HUES64 (cell line): Measurements from ENCODE around the gene MRPS2.

Experiments
- H3K27ac ChIP-seq: 2 replicates; pipeline ENCODE4 v1.7.0; 2013; ENCODE audit warnings: low read depth, low read length, inconsistent platforms
- H3K27me3 ChIP-seq: 2 replicates; pipeline ENCODE4 v1.6.1; 2013; ENCODE audit warnings: mild to moderate bottlenecking, low read length; ENCODE audit not compliant: insufficient read depth
- H3K36me3 ChIP-seq: 2 replicates; pipeline ENCODE4 v1.6.1; 2013; ENCODE audit warnings: mild to moderate bottlenecking, low read length; ENCODE audit not compliant: insufficient read depth
- H3K4me1 ChIP-seq: 2 replicates; pipeline ENCODE4 v1.6.1; 2013; ENCODE audit warnings: mild to moderate bottlenecking, low read length, moderate library complexity; ENCODE audit not compliant: insufficient read depth
- H3K4me3 ChIP-seq: 2 replicates; pipeline ENCODE4 v1.5.1; 2013; ENCODE audit warnings: mild to moderate bottlenecking, low read length, moderate library complexity
- H3K9ac ChIP-seq: 2 replicates; pipeline ENCODE4 v1.6.1; 2013; ENCODE audit warnings: mild to moderate bottlenecking, low read depth, low read length
- H3K9me3 ChIP-seq: 2 replicates; pipeline ENCODE4 v1.6.1; 2013; ENCODE audit warnings: low read depth, low read length; ENCODE audit not compliant: insufficient read depth
- WGBS: fragments of 150-250, 120-280 bp; methylation state at CpG from one replicate; pipeline ENCODE4 v1.1.7; 2013; ENCODE audit warnings: missing lambda C conversion rate; 5-methylcytosine and 5-hydroxymethylcytosine counted together

MRPS2 gene

DNA sequence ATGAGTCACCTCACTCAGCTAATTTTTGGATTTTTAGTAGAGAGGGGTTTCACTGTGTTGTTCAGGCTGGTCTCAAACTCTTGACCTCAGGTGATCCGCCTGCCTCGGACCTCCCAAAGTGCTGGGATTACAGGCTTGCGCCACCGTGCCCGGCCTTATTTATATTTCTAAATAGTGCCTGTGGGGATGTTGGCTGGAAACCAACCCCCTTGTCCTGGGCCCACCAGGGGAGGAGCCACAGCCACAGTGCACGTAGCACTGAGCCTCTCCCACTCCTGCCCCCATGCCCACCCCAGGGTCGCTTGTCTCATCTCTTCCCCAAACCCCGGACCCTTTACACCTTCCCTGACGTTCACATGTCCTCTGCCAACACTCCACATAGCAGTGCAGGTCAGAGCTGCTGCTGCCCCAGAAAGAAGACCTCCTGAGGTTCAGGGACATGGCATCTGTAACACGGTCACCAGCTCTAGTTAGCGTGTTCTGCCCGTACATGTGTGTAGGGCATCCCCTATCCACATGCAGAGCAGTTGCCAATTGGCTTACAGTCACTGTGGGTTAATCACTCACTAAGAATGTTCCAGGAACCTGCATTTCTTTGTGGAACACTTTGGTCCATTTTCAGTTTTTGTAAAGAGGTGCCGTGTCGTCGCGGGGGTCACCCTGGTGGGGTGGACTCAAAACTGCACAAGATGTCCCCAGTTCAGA is 10.2 kb upstream of the MRPS2 start:
- H3K36me3 ChIP-seq = peaks cover 38% of the 10 kb centered on the region
- H3K27me3 ChIP-seq = no peaks in the 10 kb centered on the region
- H3K9ac ChIP-seq = no peak overlapping the region
- 91% methylated on average over 16 of the region's 16 CpGs for WGBS
- H3K4me3 ChIP-seq = no peak overlapping the region
- peaks cover 3% of the 10 kb centered on the region; the same call in 1 of the 2 replicates for H3K4me1 ChIP-seq
- H3K27ac ChIP-seq = no peak overlapping the region
- no peaks in the 10 kb centered on the region for H3K9me3 ChIP-seq

DNA sequence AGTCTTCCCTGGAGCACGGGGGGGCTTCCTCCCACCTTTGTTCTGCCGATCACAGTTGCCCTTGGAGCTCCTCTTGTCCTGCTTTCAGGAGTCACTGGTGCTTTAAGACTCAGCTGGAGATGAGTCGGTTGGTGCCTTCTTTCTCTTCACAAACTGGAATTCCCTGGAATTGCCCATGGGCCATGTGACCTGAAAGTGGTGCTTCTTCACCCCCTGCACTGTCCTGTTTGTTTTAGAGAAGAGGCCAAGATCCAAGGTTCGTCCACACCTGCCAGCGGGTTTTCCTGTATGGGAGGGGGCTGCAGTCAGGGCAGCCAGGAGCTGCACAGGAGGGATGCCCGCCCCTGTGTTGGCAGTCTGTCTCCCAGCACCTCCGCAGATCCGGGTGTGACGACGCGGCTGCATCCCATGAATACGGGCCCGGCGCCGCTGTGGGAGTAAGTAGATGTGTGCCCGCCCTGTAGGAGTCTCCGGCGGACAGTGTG is 9.5 kb upstream of the MRPS2 start:
- WGBS = 70% methylated on average over 18 of the region's 18 CpGs
- Histone ChIP-seq H3K9me3 (no peaks in the 10 kb centered on the region), H3K9ac (no peak overlapping the region), H3K27me3 (no peaks in the 10 kb centered on the region), H3K4me3 (no peak overlapping the region), H3K27ac (no peak overlapping the region), H3K4me1 (peaks cover 3% of the 10 kb centered on the region; the same call in 1 of the 2 replicates), H3K36me3 (peaks cover 31% of the 10 kb centered on the region)

DNA sequence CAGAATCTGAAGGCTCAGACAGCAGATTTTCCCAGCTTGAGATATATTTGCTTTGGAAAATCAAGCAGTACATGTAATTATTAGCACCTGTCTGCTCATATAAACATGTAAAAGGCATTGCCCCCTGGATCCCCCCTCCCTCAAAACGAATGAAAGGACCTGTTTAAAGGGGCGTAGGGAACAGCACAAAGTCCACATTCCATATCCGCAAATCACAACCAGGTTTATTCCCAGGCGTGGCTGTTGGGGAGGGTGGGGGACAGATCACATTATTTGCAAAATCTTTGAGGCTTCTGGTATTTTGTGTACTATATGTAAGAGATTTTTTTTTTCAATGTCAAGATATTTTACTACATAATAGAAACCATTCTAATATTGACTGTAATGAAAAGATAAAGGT is 8.7 kb upstream of the MRPS2 start:
- no peak overlapping the region for H3K9ac ChIP-seq
- 71% methylated on average over 2 of the region's 4 CpGs for WGBS
- H3K4me3 ChIP-seq = no peak overlapping the region

DNA sequence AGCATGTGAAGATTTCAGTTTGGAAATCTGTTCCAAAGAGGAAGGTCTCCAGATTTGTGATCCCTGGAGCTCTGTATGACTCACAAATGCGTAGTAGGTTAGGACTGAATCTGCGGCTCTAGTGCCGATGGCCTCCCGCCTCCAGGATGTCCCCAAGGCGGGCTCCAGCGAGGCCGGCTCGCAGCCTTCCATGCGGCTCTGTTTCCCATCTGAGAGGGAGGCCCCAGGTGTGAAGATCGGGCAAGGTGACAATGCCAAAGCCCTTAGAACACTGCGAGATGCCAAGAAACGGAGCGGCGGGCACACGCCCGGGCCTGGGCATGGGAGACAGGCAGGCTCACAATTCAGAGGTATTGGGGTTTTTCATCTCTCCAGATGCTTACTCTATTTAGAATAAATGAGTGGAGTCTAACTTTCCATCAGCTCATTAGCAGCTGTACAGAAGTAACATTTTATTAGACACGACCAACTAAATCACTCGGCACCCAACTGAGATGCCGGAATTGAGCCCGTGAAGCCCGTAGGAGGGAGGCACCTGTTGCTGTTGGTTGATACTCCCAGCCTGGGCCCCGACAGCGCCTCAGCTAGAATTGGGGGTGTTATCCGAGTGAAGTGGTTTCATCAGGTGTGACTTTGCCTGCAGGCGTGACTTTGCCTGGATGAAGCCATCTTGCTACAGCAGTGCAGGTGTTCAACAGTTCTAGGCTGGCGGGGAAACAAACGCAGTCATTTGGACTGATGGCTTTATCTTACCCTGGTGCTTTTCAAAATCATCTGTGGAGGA is 7.4 kb upstream of the MRPS2 start:
- H3K27ac ChIP-seq = no peak overlapping the region
- H3K9me3 ChIP-seq = no peaks in the 10 kb centered on the region
- H3K27me3 ChIP-seq = no peaks in the 10 kb centered on the region
- H3K4me1 ChIP-seq = peaks cover 3% of the 10 kb centered on the region; the same call in 1 of the 2 replicates
- WGBS = 92% methylated on average over 25 of the region's 27 CpGs
- H3K4me3 ChIP-seq = no peak overlapping the region
- peaks cover 11% of the 10 kb centered on the region for H3K36me3 ChIP-seq
- no peak overlapping the region for H3K9ac ChIP-seq

More for the DNA sequence above, 8.7 kb upstream of the MRPS2 start:
- Histone ChIP-seq H3K27me3 (no peaks in the 10 kb centered on the region), H3K36me3 (peaks cover 23% of the 10 kb centered on the region), H3K4me1 (peaks cover 3% of the 10 kb centered on the region; the same call in 1 of the 2 replicates), H3K27ac (no peak overlapping the region), H3K9me3 (no peaks in the 10 kb centered on the region)

DNA sequence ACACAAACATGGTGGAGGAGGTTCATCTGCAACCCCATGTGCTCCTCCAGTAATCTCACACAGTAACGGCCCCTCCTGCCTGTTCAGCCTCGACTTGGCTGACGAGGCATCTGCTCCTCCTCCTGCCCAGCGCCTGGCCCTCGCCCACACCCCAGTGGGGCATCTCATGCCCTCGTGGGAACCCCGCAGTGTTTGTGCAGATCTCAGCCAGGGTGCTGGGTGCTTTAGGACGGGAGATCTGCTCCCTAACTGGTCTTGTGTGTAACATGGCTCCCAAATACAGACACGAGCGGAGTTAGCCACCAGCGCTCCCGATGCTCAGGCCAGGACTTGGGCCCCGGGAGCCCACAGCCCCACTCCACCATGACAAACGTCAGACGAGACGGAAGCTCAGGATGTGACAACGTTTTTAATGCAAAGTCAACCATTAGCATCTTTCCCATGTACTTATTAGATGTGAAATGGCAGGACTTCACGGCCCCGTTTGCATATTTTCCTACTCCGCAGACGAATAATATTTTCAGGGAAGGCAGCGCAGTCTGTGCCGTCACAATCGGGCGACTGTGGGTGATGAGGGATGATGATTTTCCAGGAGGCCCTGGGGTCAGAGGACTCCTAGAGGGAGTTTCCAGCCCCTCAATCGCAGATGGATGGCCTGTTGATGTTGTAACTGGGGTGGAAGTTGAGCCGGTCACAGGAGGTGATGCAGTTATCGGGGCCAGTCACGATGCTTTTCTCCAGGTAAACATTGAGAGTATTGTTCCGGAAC is 5.5 kb upstream of the MRPS2 start:
- Histone ChIP-seq H3K9ac (no peak overlapping the region), H3K9me3 (no peaks in the 10 kb centered on the region), H3K4me3 (no peak overlapping the region), H3K27me3 (0 out of 2 replicates have a peak, but pooled peaks cover 7% of the 10 kb centered on the region), H3K36me3 (no peaks in the 10 kb centered on the region), H3K27ac (no peak overlapping the region), H3K4me1 (peaks cover 3% of the 10 kb centered on the region; the same call in 1 of the 2 replicates)
- 90% methylated on average over 30 of the region's 30 CpGs for WGBS

DNA sequence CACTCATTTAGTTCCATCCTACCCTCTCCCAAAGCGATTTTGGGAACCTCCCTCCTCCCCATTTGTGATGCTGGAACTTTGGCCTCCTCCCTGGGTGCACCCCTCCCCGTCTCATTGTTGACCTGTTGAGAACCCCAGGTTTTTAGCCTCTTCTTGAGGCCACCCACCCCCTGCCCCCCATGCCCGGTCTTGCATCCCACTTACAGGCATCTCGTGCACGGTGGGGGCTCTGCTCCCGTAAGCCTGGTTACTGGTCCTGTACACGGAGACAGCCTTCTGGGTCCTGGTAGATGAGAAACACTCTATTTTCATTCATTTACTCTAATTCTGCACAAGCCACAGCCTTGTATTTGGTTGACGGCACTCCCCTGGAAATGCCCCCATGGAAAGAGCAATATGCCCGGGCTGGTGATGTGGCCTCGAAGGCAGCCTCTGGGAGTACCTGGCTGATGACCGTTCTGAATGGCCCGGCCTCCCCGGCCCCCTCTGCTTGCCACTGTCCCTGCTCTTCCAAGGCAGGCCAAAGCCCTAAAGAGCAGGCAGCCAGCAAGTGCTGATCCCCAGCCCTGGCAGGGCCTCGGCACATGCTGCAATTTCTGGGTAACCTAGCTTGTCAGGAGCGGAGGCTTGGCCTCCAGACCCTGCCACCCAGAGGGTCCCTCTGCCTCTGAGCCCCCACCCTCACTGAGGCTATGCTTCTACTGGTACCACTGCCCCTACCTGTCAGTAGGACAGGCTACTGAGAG is 1.9 kb upstream of the MRPS2 start:
- Histone ChIP-seq H3K9ac (no peak overlapping the region), H3K27ac (no peak overlapping the region), H3K27me3 (0 out of 2 replicates have a peak, but pooled peaks cover 7% of the 10 kb centered on the region), H3K36me3 (peaks cover 21% of the 10 kb centered on the region), H3K4me3 (peak overlapping the region; percentile 97), H3K4me1 (0 out of 2 replicates have a peak, but pooled peaks cover 8% of the 10 kb centered on the region), H3K9me3 (no peaks in the 10 kb centered on the region)
- WGBS = 92% methylated on average over 15 of the region's 15 CpGs

DNA sequence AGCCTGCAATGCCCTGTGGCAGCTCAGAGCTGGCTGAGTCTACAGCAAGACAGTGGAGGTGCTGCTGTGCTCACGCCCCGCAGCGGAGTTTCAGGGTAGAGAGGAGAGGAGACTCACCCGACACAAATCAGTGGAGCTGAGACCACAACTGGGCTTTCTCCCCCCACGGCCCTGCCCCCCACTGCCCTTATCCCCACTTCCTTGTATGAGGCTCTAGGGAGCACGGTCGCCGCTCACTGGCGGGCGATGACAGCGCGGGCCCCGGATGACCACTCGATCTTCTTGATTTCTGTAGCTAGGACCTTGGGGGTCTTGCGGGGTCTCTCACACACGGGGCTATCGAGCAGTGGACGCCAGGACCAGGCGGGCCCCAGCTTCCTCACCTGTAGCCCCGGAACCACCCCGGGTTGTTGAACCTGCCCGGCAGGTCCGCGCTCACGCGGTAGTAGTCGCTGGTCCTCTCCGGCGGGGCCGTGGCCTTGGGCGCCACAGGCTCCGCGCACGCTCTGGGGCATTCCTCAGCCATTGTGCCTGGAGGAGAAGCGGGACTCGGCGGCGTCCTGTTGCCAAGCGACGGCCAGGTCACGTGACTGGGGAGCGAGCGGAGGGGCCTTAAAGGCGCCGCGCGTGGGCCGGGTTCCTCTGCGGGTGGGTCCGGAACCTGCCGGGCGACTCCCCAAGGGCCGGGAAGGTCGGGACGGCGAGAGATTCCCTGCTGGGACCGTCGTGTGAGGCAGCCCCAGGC is 984 bp upstream of the MRPS2 start:
- H3K36me3 ChIP-seq = peaks cover 30% of the 10 kb centered on the region
- H3K27me3 ChIP-seq = 0 out of 2 replicates have a peak, but pooled peaks cover 7% of the 10 kb centered on the region
- H3K27ac ChIP-seq = no peak overlapping the region
- peak overlapping the region; percentile 97 for H3K4me3 ChIP-seq
- no peaks in the 10 kb centered on the region for H3K9me3 ChIP-seq
- 0 out of 2 replicates have a peak, but pooled peaks cover 8% of the 10 kb centered on the region for H3K4me1 ChIP-seq
- under 1% methylated on average over 58 of the region's 58 CpGs for WGBS
- H3K9ac ChIP-seq = peak overlapping the region; percentile 65

DNA sequence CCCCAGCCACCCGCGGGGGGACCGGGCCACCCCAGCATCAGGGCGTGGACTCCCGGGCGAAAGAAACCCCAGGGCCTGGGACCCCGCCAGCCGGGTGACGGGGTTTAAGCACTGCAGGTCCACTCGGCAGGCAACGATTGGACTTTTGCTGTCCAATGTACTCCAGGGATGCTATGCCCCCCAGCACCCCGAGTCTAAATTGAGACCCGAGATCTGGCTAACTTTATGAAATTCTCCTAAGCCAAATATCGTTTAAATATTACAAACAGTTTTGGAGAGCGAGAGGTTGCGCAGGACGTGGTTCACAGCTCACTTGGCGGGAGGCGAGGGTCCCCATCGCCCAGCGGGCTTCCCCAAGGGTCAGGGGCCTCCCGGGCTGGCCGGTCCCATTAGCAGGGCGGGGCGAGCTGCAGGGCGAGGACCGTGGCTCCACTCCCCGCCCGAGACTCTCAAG is 384 bp upstream of the MRPS2 start:
- under 1% methylated on average over 29 of the region's 29 CpGs for WGBS
- peak overlapping the region; percentile 42; the same call in 1 of the 2 replicates for H3K9ac ChIP-seq

DNA sequence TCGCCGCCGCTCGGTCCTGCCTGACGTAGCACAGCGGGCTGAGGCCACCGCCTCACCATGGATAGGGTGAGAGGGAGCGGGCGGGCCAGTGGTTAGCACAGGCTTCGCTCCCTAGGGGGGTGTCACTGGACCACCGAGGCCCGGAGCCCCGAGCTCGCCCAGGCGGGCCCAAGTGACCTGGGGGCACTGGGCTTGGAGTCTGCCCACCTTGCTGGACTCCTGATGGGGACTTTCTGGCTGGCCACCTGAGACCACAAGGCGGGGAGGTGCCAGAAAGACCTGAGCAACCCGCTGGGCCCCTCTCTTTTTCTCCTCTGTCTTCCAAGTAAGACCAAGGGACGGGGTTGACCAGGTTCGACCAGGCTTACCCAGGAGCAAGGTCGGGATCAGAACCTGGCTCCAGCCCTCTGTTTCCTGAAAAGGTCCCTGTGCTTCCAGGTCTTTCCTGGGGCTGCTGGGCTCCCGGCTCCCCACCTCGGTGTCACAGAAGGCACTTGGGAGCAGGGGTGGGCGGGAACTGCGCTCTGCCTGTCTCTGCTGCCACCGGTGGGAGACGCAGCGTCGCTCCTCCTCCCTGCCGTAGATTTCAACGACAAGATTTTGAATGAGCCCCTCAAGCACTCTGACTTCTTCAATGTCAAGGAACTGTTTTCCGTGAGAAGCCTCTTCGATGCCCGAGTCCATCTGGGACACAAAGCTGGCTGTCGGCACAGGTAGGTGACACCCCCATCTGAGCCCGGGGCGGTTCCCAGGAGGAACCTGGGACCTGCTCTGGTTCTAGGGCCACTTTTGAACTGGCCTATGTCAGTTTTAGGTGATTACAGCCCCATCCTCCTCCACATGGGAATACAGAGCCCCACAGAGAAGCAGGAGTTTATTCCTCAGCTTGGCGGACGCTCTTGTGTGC is 1.0 kb downstream of the MRPS2 start:
- 0 out of 2 replicates have a peak, but pooled peaks cover 8% of the 10 kb centered on the region for H3K4me1 ChIP-seq
- no peak overlapping the region; the same call in 1 of the 2 replicates for H3K27ac ChIP-seq
- H3K9ac ChIP-seq = peak overlapping the region; percentile 98
- no peaks in the 10 kb centered on the region for H3K9me3 ChIP-seq
- peaks cover 40% of the 10 kb centered on the region for H3K36me3 ChIP-seq
- H3K27me3 ChIP-seq = 0 out of 2 replicates have a peak, but pooled peaks cover 7% of the 10 kb centered on the region
- 45% methylated on average over 38 of the region's 38 CpGs for WGBS
- H3K4me3 ChIP-seq = peak overlapping the region; percentile 97

More for the DNA sequence above, 384 bp upstream of the MRPS2 start:
- Histone ChIP-seq H3K36me3 (peaks cover 35% of the 10 kb centered on the region), H3K9me3 (no peaks in the 10 kb centered on the region), H3K4me1 (0 out of 2 replicates have a peak, but pooled peaks cover 8% of the 10 kb centered on the region), H3K27me3 (0 out of 2 replicates have a peak, but pooled peaks cover 7% of the 10 kb centered on the region), H3K27ac (no peak overlapping the region), H3K4me3 (peak overlapping the region; percentile 97)
